ENCODE results near the gene MSLN. TPM values are rescaled to one million over a fixed set of nuclear protein-coding genes. Genes with fewer than 3 reads are reported as not detected.

MSLN gene
- total and polyA plus RNA-seq, 2 of the 8 experiments (the other 6 are each of a cell fraction or from before 2014, with no cell fraction given) = 0.28 to 0.50 TPM

- TF ChIP-seq KDM4A (IDR thresholded peaks at IDR 0.05; ENCODE audit: low read depth, low read length, severe bottlenecking) (no peak), JUND (IDR thresholded peaks at IDR 0.05; ENCODE audit: low read length) (no peak)
Observed at GRCh38 chr16:767743-768235, 7.3 kb downstream of the MSLN start (continued).
